ENCODE measurements around the gene ZNF554.
"Not testable (repeated sequence)": the region's sequence is repeated elsewhere in the genome, so short reads cannot be mapped to it uniquely, and the experiment has no call there.

ZNF554 gene

DNA sequence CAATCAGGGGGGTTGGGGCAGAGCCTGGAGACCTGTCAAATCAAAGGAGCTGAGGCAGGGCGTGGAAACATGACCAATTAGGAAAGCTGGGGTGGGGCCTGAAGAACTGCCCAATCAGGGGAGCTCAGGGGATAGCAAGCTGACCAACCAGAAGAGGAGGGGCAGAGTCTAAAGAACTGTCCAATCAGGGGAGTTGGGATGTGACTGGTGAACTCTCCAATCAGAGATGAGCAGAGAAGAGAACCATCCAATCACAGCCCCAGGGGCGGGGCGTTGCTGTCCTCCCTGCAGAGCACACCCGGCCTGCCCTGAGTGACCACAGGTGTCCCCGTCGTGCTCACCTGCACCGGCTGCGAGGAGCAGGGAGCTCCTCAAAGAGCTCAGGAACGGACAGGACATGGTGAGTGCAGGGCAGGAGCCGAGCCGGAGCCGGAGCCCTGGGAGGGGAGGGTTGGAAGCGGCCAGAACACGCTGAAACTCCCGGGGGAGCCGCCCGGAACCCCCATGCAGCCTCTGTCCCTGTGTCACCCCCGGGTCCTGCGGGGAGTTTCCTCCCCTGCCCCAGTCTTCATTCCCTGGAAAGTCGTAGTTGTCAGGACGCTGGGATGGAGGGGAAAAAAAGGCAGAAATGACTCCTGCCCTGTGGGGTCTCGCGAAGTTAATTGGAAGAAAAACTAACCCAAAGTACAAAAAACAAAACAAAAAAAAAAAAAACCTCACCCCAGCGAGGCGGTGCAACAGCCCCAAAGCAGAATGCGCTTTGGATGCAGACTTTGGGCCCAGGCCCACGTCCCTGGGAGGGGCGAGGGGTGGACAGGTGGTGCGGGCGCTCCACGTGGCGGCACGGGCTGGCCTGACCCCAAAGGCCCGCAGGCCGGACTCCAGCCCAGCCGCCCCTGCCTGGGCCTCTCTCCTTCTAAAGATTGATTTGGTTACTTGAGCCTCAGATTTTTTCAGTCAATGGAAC lies 47.6 kb downstream of the ZNF554 start, which contains the start of gene ZNF556:
TSS of gene ZNF556 (plus strand) at position 311 of the 967 bp plus-strand sequence. CDS start at position 398, 87 bp downstream.
- DNase-seq (ENCODE audit: low spot score), result peak; percentile 46

DNA sequence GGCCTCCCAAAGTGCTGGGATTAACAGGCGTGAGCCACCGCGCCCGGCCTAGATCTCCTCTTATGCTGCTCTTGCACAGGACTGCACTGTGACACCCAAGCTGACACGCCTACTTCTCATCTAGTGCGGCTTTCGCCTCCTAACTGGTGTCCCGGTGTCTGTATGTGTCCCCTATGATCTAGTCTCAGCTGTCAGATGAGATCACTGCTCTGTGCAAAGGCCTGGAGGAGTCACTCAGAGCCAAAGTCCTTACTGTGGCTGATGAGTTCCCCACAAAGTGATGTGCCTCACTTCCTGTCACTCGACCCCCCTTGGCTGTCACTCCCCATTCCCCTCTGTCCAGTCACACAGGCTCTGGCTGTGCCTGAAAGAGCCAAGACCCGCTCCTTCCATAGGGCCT lies 50.0 kb downstream of the ZNF554 start:
- DNase-seq (ENCODE audit: low spot score), result no peak

GRCh38 chr19:2872175-2872574 lies 52.5 kb downstream of the ZNF554 start:
- not testable (repeated sequence) for DNase-seq (ENCODE audit: low spot score)

GRCh38 chr19:2877398-2878331 lies 58.0 kb downstream of the ZNF554 start:
- no peak for DNase-seq (ENCODE audit: low spot score)

DNA sequence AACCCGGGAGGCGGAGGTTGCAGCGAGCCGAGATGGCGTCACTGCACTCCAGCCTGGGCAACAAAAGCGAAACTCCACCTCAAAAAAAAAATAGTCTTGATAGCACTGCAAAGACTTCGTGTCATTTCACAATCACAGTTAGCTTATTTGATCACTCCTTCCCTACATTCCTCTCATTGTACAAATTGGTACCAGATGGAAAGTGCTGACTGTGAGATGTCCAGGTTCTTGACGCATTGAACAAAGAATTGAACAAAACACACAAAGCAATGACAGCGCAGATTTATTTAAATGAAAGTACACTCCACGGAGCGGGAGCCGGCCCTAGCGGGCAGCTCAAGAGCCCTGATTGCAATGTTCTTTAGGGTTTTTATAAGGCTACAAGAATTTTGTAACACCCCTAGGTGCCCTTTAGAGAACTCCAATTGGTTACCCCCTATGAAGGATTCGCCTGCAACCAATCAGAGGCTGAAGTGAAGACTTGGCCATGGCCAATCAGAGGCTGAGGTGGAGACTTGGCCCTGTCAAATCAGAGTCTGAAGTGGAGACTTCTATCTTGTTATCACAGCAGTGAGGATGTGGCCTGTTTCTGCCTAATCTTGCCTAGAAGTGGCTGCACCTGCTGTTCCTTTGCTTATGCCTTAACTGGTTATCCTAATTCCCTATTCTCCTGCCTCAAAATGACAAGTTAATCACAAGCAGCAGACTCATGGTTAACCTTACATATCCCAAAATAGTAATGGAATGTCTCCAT lies 64.2 kb downstream of the ZNF554 start:
- no peak for DNase-seq (ENCODE audit: low spot score)

DNA sequence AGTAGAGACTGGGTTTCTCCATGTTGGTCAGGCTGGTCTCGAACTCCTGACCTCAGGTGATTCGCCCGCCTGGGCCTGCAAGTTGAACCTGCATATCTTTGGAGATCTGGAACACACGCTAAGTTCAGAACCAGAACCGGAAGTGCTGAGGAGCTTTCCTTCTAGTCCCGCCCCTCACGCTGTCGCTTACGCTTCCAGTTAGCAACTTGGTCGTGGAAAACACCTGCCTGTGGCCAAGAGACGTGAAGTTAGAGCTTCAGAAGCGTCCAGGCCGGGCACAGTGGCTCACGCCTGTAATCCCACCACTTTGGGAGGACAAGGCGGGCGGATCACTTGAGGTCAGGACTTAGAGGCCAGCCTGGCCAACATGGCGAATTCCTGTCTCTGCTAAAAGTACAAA lies 66.1 kb downstream of the ZNF554 start:
- DNase-seq (ENCODE audit: low spot score), result no peak
